Activated naive CD4-positive, alpha-beta T cell treated with anti-CD3 and anti-CD28 coated beads, Interleukin-2, amount 50 U/mL, for 72 hours (primary cell): ENCODE results near the gene AS3MT. TPM values are rescaled to one million over a fixed set of nuclear protein-coding genes. Genes with fewer than 3 reads are reported as not detected.
A peak's percentile ranks its signal among the peaks of the same experiment; 100 is the strongest.
"Not testable (repeated sequence)": the region's sequence is repeated elsewhere in the genome, so short reads cannot be mapped to it uniquely, and the experiment has no call there.

ENCODE experiments used
- ATAC-seq, 2 donors: fragments of 150-1000 bp; cut with Tn5 transposase; 2 replicates each; pipeline ENCODE4 v1.10.0; 2021; ENCODE audit warnings: mild to moderate bottlenecking in 2 of 2, moderate library complexity in 2 of 2
- DNase-seq, 2 donors: peaks; one replicate each; pipeline ENCODE4 v3.0.0; 2021 to 2022; ENCODE audit warnings: low spot score in 2 of 2
- H3K27ac Mint-ChIP-seq, 2 donors: one replicate each; pipeline ENCODE4 v1.8.0; 2022; ENCODE audit warnings: mild to moderate bottlenecking in 2 of 2, mixed read lengths in 2 of 2
- H3K36me3 Mint-ChIP-seq, 2 donors: one replicate each; pipeline ENCODE4 v1.8.0; 2022; ENCODE audit warnings: mixed read lengths in 2 of 2
- H3K9me3 Mint-ChIP-seq, 2 donors: one replicate each; pipeline ENCODE4 v1.8.0; 2022; ENCODE audit warnings: mixed read lengths in 2 of 2
- total RNA-seq, 2 donors: library from RNA; stranded (reverse); gene quantifications; one replicate each; pipeline ENCODE4 v1.2.3, GENCODE V29; 2022

AS3MT gene
- total RNA-seq, 2 donors from 2014 or later = not detected

- not testable (repeated sequence) for H3K36me3 Mint-ChIP-seq, H3K9me3 Mint-ChIP-seq, DNase-seq, H3K27ac Mint-ChIP-seq, ATAC-seq
These were observed 25.0 kb upstream of the AS3MT start for GRCh38 chr10:102844190-102844776.

- Mint-ChIP-seq H3K9me3 (no peaks in the 10 kb centered on the region), H3K27ac (no peak overlapping the region), H3K36me3 (no peaks in the 10 kb centered on the region)
- DNase-seq (no peak), ATAC-seq (no peak)
These were observed 23.8 kb upstream of the AS3MT start for GRCh38 chr10:102845352-102845902.

GRCh38 chr10:102850025-102850518 is 19.2 kb upstream of the AS3MT start:
- DNase-seq (no peak), ATAC-seq (no peak)
- H3K36me3 Mint-ChIP-seq = peaks cover 0 to 5% of the 10 kb centered on the region in 2 donors
- H3K27ac Mint-ChIP-seq = no peak overlapping the region
- no peaks in the 10 kb centered on the region for H3K9me3 Mint-ChIP-seq

- H3K36me3 Mint-ChIP-seq, ATAC-seq, H3K9me3 Mint-ChIP-seq, DNase-seq, H3K27ac Mint-ChIP-seq: not testable (repeated sequence)
These were observed 16.0 kb upstream of the AS3MT start for GRCh38 chr10:102853237-102853636.

GRCh38 chr10:102855731-102856436 is 13.4 kb upstream of the AS3MT start:
- not testable (repeated sequence) for H3K36me3 Mint-ChIP-seq, H3K9me3 Mint-ChIP-seq, ATAC-seq, DNase-seq
- H3K27ac Mint-ChIP-seq = peak overlapping the region in 1 of 2 donors; percentile 78

GRCh38 chr10:102856758-102857424 is 12.4 kb upstream of the AS3MT start:
- no peaks in the 10 kb centered on the region for H3K9me3 Mint-ChIP-seq
- H3K36me3 Mint-ChIP-seq = peaks cover 0 to 5% of the 10 kb centered on the region in 2 donors
- peak overlapping the region in 1 of 2 donors; percentile 23 for H3K27ac Mint-ChIP-seq
- DNase-seq = no peak
- ATAC-seq = no peak

GRCh38 chr10:102859911-102860310 is 9.4 kb upstream of the AS3MT start:
- Mint-ChIP-seq H3K9me3 (no peaks in the 10 kb centered on the region), H3K36me3 (no peaks in the 10 kb centered on the region), H3K27ac (peak overlapping the region in 1 of 2 donors; percentile 18)
- no peak for ATAC-seq
- no peak for DNase-seq

GRCh38 chr10:102863660-102864059 is 5.6 kb upstream of the AS3MT start:
- DNase-seq = no peak
- no peak for ATAC-seq
- Mint-ChIP-seq H3K36me3 (no peaks in the 10 kb centered on the region), H3K9me3 (no peaks in the 10 kb centered on the region), H3K27ac (no peak overlapping the region)

GRCh38 chr10:102865620-102866019 is 3.6 kb upstream of the AS3MT start:
- DNase-seq (no peak), ATAC-seq (no peak)
- H3K36me3 Mint-ChIP-seq = peaks cover 0 to 5% of the 10 kb centered on the region in 2 donors
- H3K27ac Mint-ChIP-seq = no peak overlapping the region
- H3K9me3 Mint-ChIP-seq = no peaks in the 10 kb centered on the region

GRCh38 chr10:102868911-102869257 is 386 bp upstream of the AS3MT start:
- ATAC-seq (no peak), DNase-seq (no peak)
- Mint-ChIP-seq H3K9me3 (no peaks in the 10 kb centered on the region), H3K36me3 (peaks cover 0 to 5% of the 10 kb centered on the region in 2 donors), H3K27ac (no peak overlapping the region)

GRCh38 chr10:102870221-102870620 is 951 bp downstream of the AS3MT start:
- no peak for ATAC-seq
- peaks cover 0 to 5% of the 10 kb centered on the region in 2 donors for H3K36me3 Mint-ChIP-seq
- H3K27ac Mint-ChIP-seq = no peak overlapping the region
- no peak for DNase-seq
- no peaks in the 10 kb centered on the region for H3K9me3 Mint-ChIP-seq

GRCh38 chr10:102872163-102872562 is 2.9 kb downstream of the AS3MT start:
- ATAC-seq = no peak
- H3K9me3 Mint-ChIP-seq = no peaks in the 10 kb centered on the region
- no peak overlapping the region for H3K27ac Mint-ChIP-seq
- H3K36me3 Mint-ChIP-seq = peaks cover 0 to 5% of the 10 kb centered on the region in 2 donors
- no peak for DNase-seq

- H3K27ac Mint-ChIP-seq = no peak overlapping the region
- no peaks in the 10 kb centered on the region for H3K36me3 Mint-ChIP-seq
- ATAC-seq (no peak), DNase-seq (no peak)
- H3K9me3 Mint-ChIP-seq = no peaks in the 10 kb centered on the region
These were observed 7.5 kb downstream of the AS3MT start for GRCh38 chr10:102876747-102877153.

- no peak overlapping the region for H3K27ac Mint-ChIP-seq
- H3K9me3 Mint-ChIP-seq = no peaks in the 10 kb centered on the region
- no peak for ATAC-seq
- no peak for DNase-seq
- H3K36me3 Mint-ChIP-seq = no peaks in the 10 kb centered on the region
These were observed 9.4 kb downstream of the AS3MT start for GRCh38 chr10:102878629-102879028.

- no peak overlapping the region for H3K27ac Mint-ChIP-seq
- DNase-seq = no peak
- no peak for ATAC-seq
- no peaks in the 10 kb centered on the region for H3K9me3 Mint-ChIP-seq
- no peaks in the 10 kb centered on the region for H3K36me3 Mint-ChIP-seq
These were observed 11.0 kb downstream of the AS3MT start for GRCh38 chr10:102880256-102880655.

GRCh38 chr10:102888048-102888447 is 18.8 kb downstream of the AS3MT start:
- Mint-ChIP-seq H3K36me3 (no peaks in the 10 kb centered on the region), H3K27ac (no peak overlapping the region), H3K9me3 (no peaks in the 10 kb centered on the region)
- no peak for DNase-seq
- no peak for ATAC-seq

GRCh38 chr10:102894466-102895213 is 25.4 kb downstream of the AS3MT start:
- no peak overlapping the region for H3K27ac Mint-ChIP-seq
- no peaks in the 10 kb centered on the region for H3K36me3 Mint-ChIP-seq
- no peaks in the 10 kb centered on the region for H3K9me3 Mint-ChIP-seq
- DNase-seq = no peak
- ATAC-seq = no peak
